ACHN (cell line): ENCODE data around the gene SIPA1.
"Not testable (repeated sequence)": the region's sequence is repeated elsewhere in the genome, so short reads cannot be mapped to it uniquely, and the experiment has no call there.

Experiments
- DNase-seq: peaks from one replicate; pipeline ENCODE4 v3.0.0-alpha.2; 2015
- in situ Hi-C: cut with HindIII; loops from 2 replicates; pipeline ENCODE4 v1.10.0; 2017; ENCODE audit warnings: low sequenced_read_pairs, low pct_ligation_motif_present, low pct_unique_long_range_greater_than_20kb

Gene SIPA1

DNA sequence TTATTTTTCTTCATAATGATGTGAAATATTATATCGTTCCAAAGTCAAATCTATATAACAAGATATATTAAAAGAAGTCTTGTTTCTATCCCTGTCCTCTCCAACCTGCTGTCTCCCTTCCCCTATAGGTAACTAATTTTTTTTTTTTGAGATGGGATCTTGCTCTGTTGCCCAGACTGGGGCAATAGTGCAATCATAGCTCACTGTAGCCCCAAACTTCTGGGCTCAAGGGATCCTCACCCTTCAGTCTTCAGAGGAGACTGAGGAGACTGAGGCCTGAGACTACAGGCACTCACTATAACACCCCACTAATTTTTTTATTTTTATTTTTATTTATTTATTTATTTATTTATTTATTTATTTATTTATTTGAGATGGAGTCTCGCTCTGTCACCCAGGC, 35.1 kb downstream of the SIPA1 start:
- no peak for DNase-seq
- in situ Hi-C loops = no loop called here

DNA sequence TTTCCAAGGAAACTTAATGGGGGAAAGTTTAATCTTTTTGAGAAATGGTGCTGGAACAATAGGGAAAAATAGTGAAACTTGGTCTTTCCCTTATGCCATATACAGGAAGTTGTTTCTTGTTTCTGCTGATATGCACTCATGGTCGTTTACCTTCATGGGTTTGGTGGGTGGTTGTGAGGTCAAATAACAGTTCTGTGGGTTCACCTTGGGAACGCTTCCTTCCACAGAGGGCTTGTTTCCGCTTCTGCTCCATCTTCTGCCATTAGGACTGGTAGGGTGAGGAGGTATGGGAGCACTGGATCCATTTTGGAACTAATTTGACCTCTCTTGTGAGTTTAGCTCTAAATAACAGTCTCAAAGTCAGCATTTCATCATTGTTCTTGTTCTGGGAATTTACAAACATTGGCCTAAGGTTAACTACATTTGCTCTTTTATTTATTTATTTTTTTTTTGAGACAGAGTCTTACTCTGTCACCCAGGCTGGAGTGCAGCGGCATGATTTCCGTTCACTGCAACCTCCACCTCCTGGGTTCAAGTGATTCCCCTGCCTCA, 42.4 kb downstream of the SIPA1 start:
- in situ Hi-C loops = no loop called here
- DNase-seq = no peak

DNA sequence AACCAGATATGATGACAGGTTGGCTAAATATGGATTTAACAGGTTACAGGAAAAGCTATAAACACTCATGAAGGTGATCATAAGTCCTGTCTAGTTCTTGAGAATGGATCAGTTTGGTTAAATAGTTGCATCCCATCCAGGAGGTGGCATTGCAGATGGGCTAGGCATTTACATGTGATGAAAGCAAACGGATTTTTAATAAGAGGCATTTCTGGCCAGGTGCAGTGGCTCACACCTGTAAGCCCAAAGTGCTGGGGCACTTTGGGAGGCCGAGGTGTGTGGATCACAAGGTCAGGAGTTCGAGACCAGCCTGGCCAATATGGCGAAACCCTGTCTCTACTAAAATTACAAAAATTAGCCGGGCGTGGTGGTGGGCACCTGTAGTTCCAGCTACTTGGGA, 45.6 kb downstream of the SIPA1 start:
- DNase-seq, in situ Hi-C loops: not testable (repeated sequence)

DNA sequence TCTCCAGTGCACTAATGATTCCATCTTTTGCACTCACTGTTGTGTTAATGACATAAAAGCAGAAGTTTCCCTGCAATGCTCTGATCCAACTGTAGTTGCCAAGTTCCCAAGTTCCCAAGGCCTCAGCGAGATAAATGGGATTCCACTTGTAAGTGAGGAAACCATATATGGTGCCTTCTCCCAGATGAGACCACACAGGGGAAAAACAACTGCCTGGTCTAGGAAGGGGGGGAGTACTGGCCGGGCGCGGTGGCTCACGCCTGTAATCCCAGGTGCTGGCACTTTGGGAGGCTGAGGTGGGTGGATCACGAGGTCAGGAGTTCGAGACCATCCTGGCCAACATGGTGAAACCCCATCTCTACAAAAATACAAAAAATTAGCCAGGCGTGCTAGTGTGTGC, 48.1 kb downstream of the SIPA1 start:
- no peak for DNase-seq
- in situ Hi-C loops = no loop called here

DNA sequence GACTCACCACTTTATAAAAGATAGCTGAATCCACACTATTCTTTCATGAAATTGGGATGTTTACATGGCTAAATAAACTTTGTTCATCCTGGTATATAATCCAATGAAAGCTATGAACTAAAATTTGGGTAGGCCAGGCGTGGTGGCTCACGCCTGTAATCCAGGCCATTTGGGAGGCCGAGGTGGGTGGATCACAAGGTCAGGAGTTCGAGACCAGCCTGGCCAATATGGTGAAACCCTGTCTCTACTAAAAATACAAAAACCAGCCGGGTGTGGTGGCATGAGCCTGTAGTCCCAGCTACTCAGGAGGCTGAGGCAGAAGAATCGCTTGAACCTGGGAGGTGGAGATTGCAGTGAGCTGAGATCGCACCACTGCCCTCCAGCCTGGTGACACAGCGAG, 53.9 kb downstream of the SIPA1 start:
- in situ Hi-C loops, DNase-seq: not testable (repeated sequence)

DNA sequence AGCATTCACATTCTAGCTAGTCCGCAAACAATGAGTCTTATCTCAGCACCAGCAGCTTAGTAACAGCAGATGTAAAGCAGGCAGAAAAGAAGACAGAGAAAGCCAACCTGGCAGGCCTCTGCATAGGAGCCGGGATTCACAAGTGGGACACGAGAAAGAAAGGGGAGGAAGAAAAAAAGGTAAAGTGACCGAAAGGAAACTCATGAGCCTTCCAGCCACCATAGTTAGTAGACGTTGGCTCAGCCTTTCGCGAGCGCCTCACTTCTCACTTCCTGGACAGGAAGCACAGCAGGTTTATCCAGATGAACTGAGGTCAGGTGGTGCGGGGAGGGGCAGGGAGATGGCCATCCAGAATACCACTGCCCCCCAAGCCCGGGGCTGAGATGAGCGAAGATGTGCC, 54.5 kb downstream of the SIPA1 start:
- in situ Hi-C loops = no loop called here

DNA sequence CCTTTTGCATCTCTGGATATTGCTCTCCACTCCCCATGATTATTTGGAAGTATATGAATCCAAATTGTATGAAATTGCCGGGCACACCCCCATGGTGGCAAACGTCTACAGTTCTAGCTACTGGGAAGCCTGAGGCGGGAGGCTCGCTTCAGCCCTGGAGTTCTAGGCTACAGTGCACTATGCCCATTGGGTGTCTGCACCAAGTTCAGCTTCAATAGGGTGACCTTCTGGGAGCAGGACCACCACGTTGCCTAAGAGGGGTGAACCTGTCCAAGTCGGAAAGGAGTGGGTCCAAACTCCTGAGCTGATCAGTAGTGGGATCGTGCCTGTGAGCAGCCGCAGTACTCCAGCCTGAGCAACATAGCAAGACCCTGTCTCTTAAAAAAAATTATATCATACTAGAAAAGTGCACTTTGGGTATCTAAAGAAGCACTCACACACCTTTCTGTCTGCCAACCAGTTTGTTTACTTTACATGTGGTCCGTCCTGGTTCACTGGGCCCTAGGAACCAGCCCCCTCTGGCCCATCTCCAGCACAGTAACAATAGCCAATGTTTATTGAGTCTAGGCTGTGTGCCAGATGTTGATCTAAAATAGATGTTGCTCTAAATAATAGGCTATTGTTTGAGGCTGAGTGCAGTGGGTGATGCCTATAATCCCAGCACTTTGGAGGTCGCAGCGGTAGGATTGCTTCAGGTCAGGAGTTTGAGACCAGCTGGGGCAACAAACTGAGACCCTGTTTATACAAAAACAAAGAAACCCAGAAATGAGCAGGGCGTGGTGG, 57.7 kb downstream of the SIPA1 start:
- in situ Hi-C loops = no loop called here
- no peak for DNase-seq

More for the DNA sequence above, 54.5 kb downstream of the SIPA1 start:
- DNase-seq = no peak

DNA sequence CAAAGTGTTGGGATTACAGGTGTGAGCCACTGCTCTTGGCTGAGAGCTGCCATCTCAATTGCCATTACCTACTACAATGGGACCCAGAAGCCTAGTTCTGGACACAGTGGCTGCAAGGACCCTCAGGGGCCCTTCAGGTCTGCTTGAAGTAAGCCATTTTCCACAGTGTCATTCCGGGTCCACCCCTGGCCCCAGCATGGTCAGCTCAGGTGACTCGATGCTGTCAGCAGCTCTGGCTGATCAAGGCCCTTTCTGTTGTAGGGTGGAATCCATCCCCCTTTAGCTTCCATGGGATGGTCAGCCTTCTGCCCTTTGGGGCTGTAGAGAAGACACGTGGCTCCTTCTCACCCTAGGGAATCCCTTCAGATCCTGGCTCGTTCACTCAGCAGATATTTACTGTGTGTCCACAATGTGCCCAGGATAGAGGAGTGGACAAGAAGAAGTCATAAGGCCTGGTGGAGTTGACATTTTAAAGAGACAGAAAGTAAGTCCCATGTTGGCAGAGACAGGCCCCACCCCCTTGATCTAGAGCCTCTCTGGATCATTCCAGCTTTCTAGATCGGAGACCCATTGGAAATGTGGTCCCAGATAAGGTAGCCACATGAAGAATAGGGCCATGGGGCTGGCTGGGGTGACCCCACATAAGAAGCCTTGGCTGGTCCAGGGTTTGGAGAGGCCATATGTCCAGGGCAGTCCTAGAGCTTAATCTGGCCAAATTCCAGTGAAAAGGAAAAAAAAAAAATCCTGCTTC, 59.1 kb downstream of the SIPA1 start:
- in situ Hi-C loops = no loop called here
- DNase-seq = no peak

DNA sequence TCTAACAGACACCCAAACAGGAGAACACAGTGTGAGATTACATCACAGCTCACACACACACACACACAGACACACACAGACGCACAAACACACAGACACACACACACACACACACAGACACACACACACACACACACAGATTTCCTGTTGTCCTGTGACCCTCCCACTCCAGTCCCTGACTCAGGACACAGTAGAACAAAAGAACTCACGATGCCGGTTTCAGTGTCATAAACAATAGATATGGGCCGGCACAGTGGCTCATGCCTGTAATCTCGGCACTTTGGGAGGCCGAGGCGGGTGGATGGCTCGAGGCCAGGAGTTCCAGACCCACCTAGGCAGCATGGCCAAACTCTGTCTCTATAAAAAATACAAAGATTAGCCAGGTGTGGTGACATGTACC, 60.3 kb downstream of the SIPA1 start:
- in situ Hi-C loops = no loop called here

DNA sequence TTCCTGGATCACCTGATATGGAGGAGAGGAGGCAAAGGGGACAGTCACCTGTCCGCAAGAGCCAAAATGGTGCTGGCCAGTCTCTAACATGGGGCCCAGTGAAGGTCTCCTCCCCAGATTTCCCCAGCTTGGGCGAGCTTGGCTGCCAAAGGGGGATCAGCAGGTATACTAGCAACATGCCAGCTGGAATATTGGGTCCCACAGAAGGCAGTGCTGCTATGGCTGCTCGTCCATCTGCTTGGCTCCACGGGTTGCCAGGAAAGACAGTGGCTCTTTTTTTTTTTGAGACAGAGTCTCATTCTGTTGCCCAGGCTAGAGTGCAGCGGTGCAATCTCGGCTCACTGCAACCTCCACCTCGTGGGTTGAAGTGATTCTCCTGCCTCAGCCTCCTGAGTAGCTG, 61.4 kb downstream of the SIPA1 start:
- no peak for DNase-seq
- in situ Hi-C loops = no loop called here

More for the DNA sequence above, 60.3 kb downstream of the SIPA1 start:
- DNase-seq = no peak

DNA sequence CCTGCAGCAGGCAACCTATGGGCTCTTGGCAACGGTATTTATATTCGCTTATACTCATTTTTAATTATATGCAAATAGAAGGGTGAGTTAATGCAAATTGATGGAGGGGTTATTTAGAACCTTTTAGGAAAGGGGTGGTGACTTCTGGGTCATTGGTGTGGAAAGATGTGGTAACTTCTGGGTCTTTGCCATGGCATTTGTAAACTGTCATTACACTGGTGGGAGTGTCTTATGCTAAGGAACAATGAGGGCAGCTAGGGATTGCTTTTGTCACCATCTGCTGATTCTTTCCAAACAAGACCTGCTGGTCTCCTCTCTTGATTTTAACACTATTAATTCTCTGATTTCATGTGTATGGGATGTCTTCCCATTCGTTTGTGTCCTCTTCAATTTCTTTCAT, 62.5 kb downstream of the SIPA1 start:
- in situ Hi-C loops = no loop called here

More for the DNA sequence above, 62.5 kb downstream of the SIPA1 start:
- DNase-seq = no peak
